T-cell (primary cell): ENCODE measurements around the gene NPIPA1. TPM values are rescaled to one million over a fixed set of nuclear protein-coding genes. Genes with fewer than 3 reads are reported as not detected.
"Not testable (repeated sequence)": the region's sequence is repeated elsewhere in the genome, so short reads cannot be mapped to it uniquely, and the experiment has no call there.

Source experiments
- ATAC-seq, 4 experiments: fragments of 200-7000 bp in 3 of 4; fragments of 150-1000 bp in 1 of 4; cut with Tn5 transposase; replicated peaks in 1 of 4; 1 replicate in 3 of 4; 2 replicates in 1 of 4; pipeline ENCODE4 v1.10.0; 2021; ENCODE audit warnings: moderate library complexity in 3 of 4, mild to moderate bottlenecking in 2 of 4, moderate number of reproducible peaks in 1 of 4
- CTCF ChIA-PET, 2 donors: fragments of 300-600 bp; sonication (Branson Sonifier 250); formaldehyde crosslinking; loops; one replicate each; lab custom pipeline; 2022; ENCODE audit warnings: antibody characterized with exemption in 2 of 2; lab: Charles Lee
- POLR2A ChIA-PET, 2 donors: fragments of 300-600 bp; sonication (Branson Sonifier 250); formaldehyde crosslinking; loops; one replicate each; lab custom pipeline; 2022; ENCODE audit warnings: antibody characterized with exemption in 2 of 2; lab: Charles Lee
- DNase-seq, 35 experiments: peaks; one replicate each; pipeline versions ENCODE4 v3.0.0 to v3.0.0-alpha.2; 2013 to 2023
- H3K27ac ChIP-seq: one replicate; pipeline ENCODE4 v1.5.1; 2013; ENCODE audit warnings: low read length
- H3K27me3 ChIP-seq, 2 experiments: replicated peaks in 1 of 2; 1 replicate in 1 of 2; 2 replicates in 1 of 2; pipeline versions ENCODE4 v1.6.1 to v1.7.0; 2013; ENCODE audit warnings: low read length in 1 of 2, mixed read lengths in 1 of 2; ENCODE audit not compliant: control insufficient read depth in 2 of 2, insufficient read depth in 2 of 2; ENCODE audit errors: extremely low read depth in 1 of 2
- H3K36me3 ChIP-seq, 2 donors: 1 replicate in 1 of 2; 2 replicates in 1 of 2; pipeline versions ENCODE4 v1.6.1 to v1.7.0; 2013; ENCODE audit warnings: low read length in 1 of 2; ENCODE audit not compliant: control insufficient read depth in 2 of 2, insufficient read depth in 1 of 2; ENCODE audit errors: extremely low read depth in 1 of 2
- H3K4me1 ChIP-seq, 2 experiments: 1 replicate in 1 of 2; 2 replicates in 1 of 2; pipeline versions ENCODE4 v1.6.1 to v1.7.0; 2013; ENCODE audit warnings: low read length in 2 of 2, mixed read lengths in 1 of 2; ENCODE audit not compliant: insufficient read depth in 2 of 2, control insufficient read depth in 1 of 2; ENCODE audit errors: extremely low read depth in 1 of 2
- H3K4me3 ChIP-seq, 2 donors: 1 replicate in 1 of 2; 2 replicates in 1 of 2; pipeline versions ENCODE4 v1.5.1 to v1.7.0; 2013; ENCODE audit warnings: mild to moderate bottlenecking in 2 of 2, low read length in 1 of 2, moderate library complexity in 1 of 2; ENCODE audit not compliant: control insufficient read depth in 1 of 2; ENCODE audit errors: extremely low read depth in 1 of 2
- H3K9me3 ChIP-seq: 2 replicates; pipeline ENCODE4 v1.7.0; 2013
- H3K27ac Mint-ChIP-seq, 2 donors: one replicate each; pipeline ENCODE4 v1.8.0; 2020 to 2021; ENCODE audit warnings: mild to moderate bottlenecking in 2 of 2, mixed read lengths in 2 of 2
- H3K27me3 Mint-ChIP-seq, 2 donors: one replicate each; pipeline ENCODE4 v1.8.0; 2021 to 2022; ENCODE audit warnings: mixed read lengths in 2 of 2
- H3K36me3 Mint-ChIP-seq: one replicate; pipeline ENCODE4 v1.8.0; 2021; ENCODE audit warnings: mixed read lengths
- H3K4me1 Mint-ChIP-seq, 3 donors: one replicate each; pipeline ENCODE4 v1.8.0; 2020 to 2022; ENCODE audit warnings: mixed read lengths in 3 of 3, mild to moderate bottlenecking in 1 of 3
- H3K4me3 Mint-ChIP-seq, 3 donors: one replicate each; pipeline ENCODE4 v1.8.0; 2020 to 2022; ENCODE audit warnings: mild to moderate bottlenecking in 3 of 3, mixed read lengths in 3 of 3, moderate library complexity in 3 of 3
- H3K9me3 Mint-ChIP-seq, 3 donors: one replicate each; pipeline ENCODE4 v1.8.0; 2020 to 2022; ENCODE audit warnings: mixed read lengths in 3 of 3
- WGBS: methylation state at CpG from one replicate; pipeline ENCODE4 v1.1.5; 2013; ENCODE audit warnings: missing lambda C conversion rate; ENCODE audit not compliant: insufficient coverage; 5-methylcytosine and 5-hydroxymethylcytosine counted together
- total RNA-seq, 35 experiments: library from RNA in 6 of 35; stranded (reverse) in 6 of 35; fragments of 120-200 nt in 1 of 35; gene quantifications; one replicate each; pipeline versions ENCODE4 v1.2.1 to v1.2.4 and lab custom pipeline; 2013 to 2026

The NPIPA1 gene
- total RNA-seq, 5 donors from 2014 or later (not counting 1 experiment from before 2014, with no cell fraction given), result 116 to 163 (median 134) TPM

- peaks cover 6% of the 10 kb centered on the region for H3K36me3 Mint-ChIP-seq
- no peak for DNase-seq
- WGBS, result 100% methylated on average over 1 of the region's 8 CpGs
- peaks cover 0 to 9% (median 6%) of the 10 kb centered on the region in 3 donors for H3K9me3 Mint-ChIP-seq
- no peak overlapping the region for H3K4me3 ChIP-seq
- peaks cover 0 to 36% of the 10 kb centered on the region in 2 experiments for H3K27me3 ChIP-seq
- H3K27me3 Mint-ChIP-seq, result peaks cover 17 to 20% of the 10 kb centered on the region in 2 donors
- no peak overlapping the region for H3K4me3 Mint-ChIP-seq
- POLR2A ChIA-PET, result interaction anchor here in 1 of 2 donors (0.6 kb wide), 1 partner anchor 132 kb away, joined by 5 read pairs; no protein-coding TSS in a partner anchor
- H3K4me1 ChIP-seq, result no peaks in the 10 kb centered on the region
- no peak overlapping the region for H3K27ac Mint-ChIP-seq
- ATAC-seq, result no peak
- H3K27ac ChIP-seq, result no peak overlapping the region
- H3K9me3 ChIP-seq, result no peaks in the 10 kb centered on the region
- no peaks in the 10 kb centered on the region for H3K4me1 Mint-ChIP-seq
- H3K36me3 ChIP-seq, result no peaks in the 10 kb centered on the region
- CTCF ChIA-PET, result interaction anchor here in 1 of 2 donors (0.7 kb wide), 1 partner anchor 925 kb away, joined by 3 read pairs; no protein-coding TSS in a partner anchor
These were observed 26.3 kb downstream of the NPIPA1 start for GRCh38 chr16:14963281-14964173.

GRCh38 chr16:14965328-14965727, 28.1 kb downstream of the NPIPA1 start:
- Histone ChIP-seq H3K36me3 (no peaks in the 10 kb centered on the region), H3K4me3 (no peak overlapping the region), H3K9me3 (no peaks in the 10 kb centered on the region), H3K4me1 (no peaks in the 10 kb centered on the region), H3K27me3 (peaks cover 0 to 35% of the 10 kb centered on the region in 2 experiments), H3K27ac (no peak overlapping the region)
- Mint-ChIP-seq H3K9me3 (peaks cover 0 to 9% (median 6%) of the 10 kb centered on the region in 3 donors), H3K27me3 (peaks cover 17 to 20% of the 10 kb centered on the region in 2 donors), H3K36me3 (peaks cover 6% of the 10 kb centered on the region), H3K4me3 (no peak overlapping the region), H3K4me1 (no peaks in the 10 kb centered on the region), H3K27ac (no peak overlapping the region)
- 90% methylated on average over 14 of the region's 17 CpGs for WGBS
- ATAC-seq, result no peak
- CTCF ChIA-PET, result no interaction called here
- DNase-seq, result no peak
- POLR2A ChIA-PET, result no interaction called here

GRCh38 chr16:14969795-14970194, 32.6 kb downstream of the NPIPA1 start:
- POLR2A ChIA-PET, H3K9me3 ChIP-seq, DNase-seq, H3K27ac Mint-ChIP-seq, H3K27me3 Mint-ChIP-seq, H3K4me3 ChIP-seq, H3K4me3 Mint-ChIP-seq, ATAC-seq, H3K4me1 ChIP-seq, H3K36me3 ChIP-seq, H3K27ac ChIP-seq, H3K4me1 Mint-ChIP-seq, H3K9me3 Mint-ChIP-seq, H3K36me3 Mint-ChIP-seq, H3K27me3 ChIP-seq: not testable (repeated sequence)
- CTCF ChIA-PET, result interaction anchor here in 1 of 2 donors (0.6 kb wide), 1 partner anchor 23 kb away, joined by 5 read pairs; no protein-coding TSS in a partner anchor
- WGBS, result 100% methylated on average over 3 of the region's 3 CpGs

- POLR2A ChIA-PET, ATAC-seq, H3K27ac ChIP-seq, H3K36me3 Mint-ChIP-seq, H3K27me3 Mint-ChIP-seq, H3K9me3 ChIP-seq, H3K4me3 ChIP-seq, H3K36me3 ChIP-seq, H3K9me3 Mint-ChIP-seq, CTCF ChIA-PET, H3K27me3 ChIP-seq, H3K4me3 Mint-ChIP-seq, DNase-seq: not testable (repeated sequence)
- WGBS, result 92% methylated on average over 7 of the region's 12 CpGs
- H3K4me1 Mint-ChIP-seq, result peaks cover 12 to 16% (median 16%) of the 10 kb centered on the region in 3 donors
- H3K4me1 ChIP-seq, result peaks cover 0 to 18% of the 10 kb centered on the region in 2 experiments
- H3K27ac Mint-ChIP-seq, result peak overlapping the region in 1 of 2 donors; percentile 44
These were observed 34.5 kb downstream of the NPIPA1 start for GRCh38 chr16:14971621-14972228.

GRCh38 chr16:14973785-14974322, 36.6 kb downstream of the NPIPA1 start:
- H3K36me3 ChIP-seq, ATAC-seq, POLR2A ChIA-PET, CTCF ChIA-PET, H3K27ac Mint-ChIP-seq, DNase-seq, H3K27me3 Mint-ChIP-seq, H3K36me3 Mint-ChIP-seq, H3K9me3 Mint-ChIP-seq, H3K27me3 ChIP-seq, H3K9me3 ChIP-seq: not testable (repeated sequence)
- WGBS, result no CpG with 5 or more reads among the region's 14 CpGs
- peaks cover 0 to 18% of the 10 kb centered on the region in 2 experiments for H3K4me1 ChIP-seq
- peaks cover 24 to 27% (median 26%) of the 10 kb centered on the region in 3 donors for H3K4me1 Mint-ChIP-seq
- peak overlapping the region in 1 of 2 donors; percentile 69 for H3K4me3 ChIP-seq
- peak overlapping the region; percentile 67 for H3K27ac ChIP-seq
- peak overlapping the region; percentile 86 to 89 (median 88) for H3K4me3 Mint-ChIP-seq

GRCh38 chr16:14974331-14974655, 37.0 kb downstream of the NPIPA1 start:
- peak overlapping the region; percentile 67 for H3K27ac ChIP-seq
- peak overlapping the region; percentile 15 to 69 for H3K4me3 ChIP-seq
- H3K27ac Mint-ChIP-seq, result peak overlapping the region; percentile 89 to 90
- WGBS, result no CpG with 5 or more reads among the region's 7 CpGs
- H3K9me3 ChIP-seq, POLR2A ChIA-PET, H3K27me3 Mint-ChIP-seq, H3K27me3 ChIP-seq, ATAC-seq, H3K9me3 Mint-ChIP-seq, H3K36me3 Mint-ChIP-seq, H3K36me3 ChIP-seq: not testable (repeated sequence)
- peaks cover 25 to 31% (median 26%) of the 10 kb centered on the region in 3 donors for H3K4me1 Mint-ChIP-seq
- peaks cover 0 to 18% of the 10 kb centered on the region in 2 experiments for H3K4me1 ChIP-seq
- DNase-seq, result peak in 1 of 35 experiments; percentile 89
- peak overlapping the region; percentile 86 to 89 (median 88) for H3K4me3 Mint-ChIP-seq
- CTCF ChIA-PET, result interaction anchor here in 1 of 2 donors (1.2 kb wide), 1 partner anchor 48 kb away, joined by 3 read pairs; no protein-coding TSS in a partner anchor
